ENCODE results near the gene MLX.
"Not testable (repeated sequence)": the region's sequence is repeated elsewhere in the genome, so short reads cannot be mapped to it uniquely, and the experiment has no call there.

Gene MLX

DNA sequence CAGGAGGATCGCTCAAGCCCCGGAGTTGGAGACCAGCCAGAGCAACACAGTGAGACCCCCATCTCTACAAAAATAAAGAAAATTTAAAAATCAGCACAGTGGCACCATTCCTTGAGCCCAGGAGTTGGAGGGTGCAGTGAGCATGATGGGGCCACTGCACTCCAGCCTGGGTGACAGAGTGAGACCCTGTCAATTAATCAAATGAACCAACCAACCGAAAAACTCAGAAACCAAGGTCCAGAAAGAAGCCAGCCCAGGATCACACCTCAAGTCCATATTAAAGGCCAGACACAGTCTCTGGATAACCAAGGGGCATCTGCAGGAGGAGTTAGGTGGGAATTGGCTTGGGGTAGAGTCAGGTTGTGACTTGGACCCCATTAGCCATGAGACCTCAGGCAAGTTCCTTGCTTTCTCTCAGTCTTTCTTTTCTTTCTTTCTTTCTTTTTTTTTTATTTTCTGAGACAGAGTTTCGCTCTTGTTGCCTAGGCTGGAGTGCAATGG is 11.7 kb upstream of the MLX start:
- H3K27ac ChIP-seq (ENCODE audit: low read depth, low read length) = peak overlapping the region; percentile 53
- no peaks in the 10 kb centered on the region for H3K9me3 ChIP-seq (ENCODE audit: control insufficient read depth, insufficient read depth, low read length)
- peaks cover 26% of the 10 kb centered on the region for H3K4me1 ChIP-seq (ENCODE audit: control insufficient read depth, low read length)
- H3K4me2 ChIP-seq (ENCODE audit: low read length) = peak overlapping the region; percentile 96
- no peaks in the 10 kb centered on the region for H3F3A ChIP-seq (ENCODE audit: control insufficient read depth, insufficient read depth)
- no peaks in the 10 kb centered on the region for H3K27me3 ChIP-seq (ENCODE audit: control insufficient read depth, low read length)
- peaks cover 3% of the 10 kb centered on the region; the same call in 1 of the 2 replicates for H3K36me3 ChIP-seq (ENCODE audit: control insufficient read depth, low read length)
- no peaks in the 10 kb centered on the region for H4K20me1 ChIP-seq (ENCODE audit: control insufficient read depth, insufficient read depth, low read depth, low read length)
- H3K79me2 ChIP-seq (ENCODE audit: control insufficient read depth, low read length) = peaks cover 18% of the 10 kb centered on the region
- H3K9me2 ChIP-seq (replicated peaks; ENCODE audit: control insufficient read depth, low read length) = no peaks in the 10 kb centered on the region
- TF ChIP-seq CTCF (IDR thresholded peaks at IDR 0.05; ENCODE audit: low read depth, low read length, poor library complexity, severe bottlenecking) = no peak
- TF ChIP-seq EZH2phosphoT487 (IDR thresholded peaks at IDR 0.05; ENCODE audit: borderline replicate concordance, low read length) = no peak
- peak overlapping the region; percentile 99 for H3K4me3 ChIP-seq (ENCODE audit: low read length)

DNA sequence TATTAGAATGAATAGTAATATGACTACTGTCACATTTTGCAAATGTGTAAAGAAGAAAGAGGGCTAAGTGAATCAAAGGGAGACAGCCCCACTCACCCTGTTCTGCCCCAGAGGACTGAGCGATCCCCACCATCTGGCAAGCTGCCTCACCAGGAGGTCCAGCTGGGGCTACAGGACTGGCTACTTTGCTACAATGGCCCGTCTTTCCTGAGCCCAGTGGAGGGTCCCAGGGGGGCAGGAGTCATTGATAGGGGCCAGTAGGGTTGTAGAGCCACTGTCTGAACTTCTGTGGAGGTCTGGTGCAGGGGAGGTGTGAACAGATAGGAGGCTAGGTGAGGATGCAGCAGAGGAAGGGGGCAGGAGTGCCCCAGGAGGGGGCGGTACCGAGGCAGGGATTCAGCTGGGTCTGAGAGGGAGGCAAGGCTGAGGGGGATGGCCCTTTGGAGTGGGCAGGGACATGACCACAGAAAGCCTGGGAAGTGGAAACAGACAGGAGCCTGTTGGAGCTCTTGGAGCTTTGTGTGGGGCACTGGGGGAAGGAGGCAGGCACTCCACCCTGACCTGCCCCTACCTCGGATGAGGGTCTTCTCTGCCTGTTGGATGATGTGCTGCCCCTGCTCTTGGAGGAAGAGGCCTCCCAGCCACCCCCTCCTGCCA is 10.8 kb upstream of the MLX start:
- H3K9me3 ChIP-seq (ENCODE audit: control insufficient read depth, insufficient read depth, low read length); H3K9me2 ChIP-seq (replicated peaks; ENCODE audit: control insufficient read depth, low read length); H4K20me1 ChIP-seq (ENCODE audit: control insufficient read depth, insufficient read depth, low read depth, low read length); H3K36me3 ChIP-seq (ENCODE audit: control insufficient read depth, low read length); H3F3A ChIP-seq (ENCODE audit: control insufficient read depth, insufficient read depth); H3K27ac ChIP-seq (ENCODE audit: low read depth, low read length); H3K4me3 ChIP-seq (ENCODE audit: low read length); H3K27me3 ChIP-seq (ENCODE audit: control insufficient read depth, low read length): not testable (repeated sequence)
- peaks cover 26% of the 10 kb centered on the region for H3K4me1 ChIP-seq (ENCODE audit: control insufficient read depth, low read length)
- peak overlapping the region; percentile 96; the same call in 1 of the 2 replicates for H3K4me2 ChIP-seq (ENCODE audit: low read length)
- peak; percentile 44 for TF ChIP-seq CTCF (IDR thresholded peaks at IDR 0.05; ENCODE audit: low read depth, low read length, poor library complexity, severe bottlenecking)
- peaks cover 18% of the 10 kb centered on the region for H3K79me2 ChIP-seq (ENCODE audit: control insufficient read depth, low read length)

GRCh38 chr17:42559075-42559474 is 7.8 kb upstream of the MLX start:
- Histone ChIP-seq H3K4me3 (ENCODE audit: low read length) (no peak overlapping the region), H3K9me2 (replicated peaks; ENCODE audit: control insufficient read depth, low read length) (no peaks in the 10 kb centered on the region), H4K20me1 (ENCODE audit: control insufficient read depth, insufficient read depth, low read depth, low read length) (no peaks in the 10 kb centered on the region), H3F3A (ENCODE audit: control insufficient read depth, insufficient read depth) (no peaks in the 10 kb centered on the region), H3K27me3 (ENCODE audit: control insufficient read depth, low read length) (no peaks in the 10 kb centered on the region), H3K79me2 (ENCODE audit: control insufficient read depth, low read length) (peaks cover 37% of the 10 kb centered on the region), H3K27ac (ENCODE audit: low read depth, low read length) (no peak overlapping the region), H3K9me3 (ENCODE audit: control insufficient read depth, insufficient read depth, low read length) (no peaks in the 10 kb centered on the region), H3K4me1 (ENCODE audit: control insufficient read depth, low read length) (peaks cover 35% of the 10 kb centered on the region), H3K36me3 (ENCODE audit: control insufficient read depth, low read length) (peaks cover 22% of the 10 kb centered on the region), H3K4me2 (ENCODE audit: low read length) (no peak overlapping the region)
- TF ChIP-seq EZH2phosphoT487 (IDR thresholded peaks at IDR 0.05; ENCODE audit: borderline replicate concordance, low read length) (no peak), CTCF (IDR thresholded peaks at IDR 0.05; ENCODE audit: low read depth, low read length, poor library complexity, severe bottlenecking) (no peak)

Data from DOHH2 (cell line).